Peyer's patch (tissue), 4 donors: ENCODE results near the gene GFOD2.

Source experiments
- CTCF ChIP-seq, 6 experiments: fragments of 450-650 bp in 4 of 6; fragments of 200-600 bp in 2 of 6; sonication (generic) in 1 of 6; IDR thresholded peaks; one replicate each; pipeline ENCODE4 v1.5.1; 2017 to 2019; ENCODE audit warnings: antibody characterized with exemption in 6 of 6, mild to moderate bottlenecking in 3 of 6, moderate library complexity in 1 of 6
- POLR2A ChIP-seq, 2 donors: fragments of 450-650 bp; IDR thresholded peaks; one replicate each; pipeline ENCODE4 v1.5.1; 2017; ENCODE audit warnings: antibody characterized with exemption in 2 of 2, mild to moderate bottlenecking in 2 of 2, moderate library complexity in 2 of 2

GRCh38 chr16:67632415-67633172 lies 86.5 kb downstream of the GFOD2 start:
- TF ChIP-seq CTCF (IDR thresholded peaks at IDR 0.05) (no peak), POLR2A (IDR thresholded peaks at IDR 0.05) (no peak)
